DMS 273 (cell line): ENCODE results near the gene LONRF3.
"Not testable (repeated sequence)": the region's sequence is repeated elsewhere in the genome, so short reads cannot be mapped to it uniquely, and the experiment has no call there.

Source experiments
- DNase-seq: peaks from one replicate; lab custom pipeline; 2025; ENCODE audit not compliant: unreplicated experiment; lab: John Stamatoyannopoulos, UW

Gene LONRF3

GRCh38 chrX:118983513-118983912 lies 9.1 kb downstream of the LONRF3 start:
- DNase-seq = no peak

- DNase-seq = no peak
Observed at GRCh38 chrX:118988911-118989310, 14.5 kb downstream of the LONRF3 start.

GRCh38 chrX:118989886-118990285 lies 15.5 kb downstream of the LONRF3 start:
- no peak for DNase-seq

GRCh38 chrX:118990512-118991227 lies 16.3 kb downstream of the LONRF3 start:
- no peak for DNase-seq

GRCh38 chrX:118992441-118993121 lies 18.2 kb downstream of the LONRF3 start:
- peak; percentile 15 for DNase-seq

GRCh38 chrX:119003462-119003861 lies 29.0 kb downstream of the LONRF3 start:
- no peak for DNase-seq

GRCh38 chrX:119004920-119005524 lies 30.6 kb downstream of the LONRF3 start:
- peak; percentile 79 for DNase-seq

- no peak for DNase-seq
Observed at GRCh38 chrX:119007189-119007770, 32.9 kb downstream of the LONRF3 start.

GRCh38 chrX:119008110-119008744 lies 33.8 kb downstream of the LONRF3 start:
- peak; percentile 50 for DNase-seq

GRCh38 chrX:119009071-119009470 lies 34.7 kb downstream of the LONRF3 start:
- no peak for DNase-seq

GRCh38 chrX:119010491-119010890 lies 36.1 kb downstream of the LONRF3 start:
- no peak for DNase-seq

- no peak for DNase-seq
Observed at GRCh38 chrX:119013164-119013563, 38.7 kb downstream of the LONRF3 start.

GRCh38 chrX:119015407-119016237 lies 41.2 kb downstream of the LONRF3 start:
- DNase-seq = no peak

GRCh38 chrX:119017077-119017476 lies 42.7 kb downstream of the LONRF3 start:
- no peak for DNase-seq

GRCh38 chrX:119025900-119026299 lies 51.5 kb downstream of the LONRF3 start:
- no peak for DNase-seq

GRCh38 chrX:119026344-119026743 lies 51.9 kb downstream of the LONRF3 start:
- DNase-seq = not testable (repeated sequence)

- DNase-seq = not testable (repeated sequence)
Observed at GRCh38 chrX:119027960-119028732, 53.7 kb downstream of the LONRF3 start.

- DNase-seq = no peak
Observed at GRCh38 chrX:119028733-119029330, 54.4 kb downstream of the LONRF3 start.

- DNase-seq = not testable (repeated sequence)
Observed at GRCh38 chrX:119029656-119030055, 55.2 kb downstream of the LONRF3 start.
